Right lobe of liver (tissue), 6 donors: ENCODE results near the gene NEU3. TPM values are rescaled to one million over a fixed set of nuclear protein-coding genes. Genes with fewer than 3 reads are reported as not detected.

Source experiments
- ATAC-seq, 4 donors: fragments of 200-7000 bp; cut with Tn5 transposase; one replicate each; pipeline ENCODE4 v1.9.1; 2020; ENCODE audit warnings: mild to moderate bottlenecking in 4 of 4, moderate library complexity in 4 of 4
- DNase-seq, 3 donors: peaks; one replicate each; pipeline ENCODE4 v3.0.0-alpha.2; 2020
- H3K27ac ChIP-seq, 3 donors: fragments of 200-600 bp; one replicate each; pipeline ENCODE4 v1.8.0; 2022
- H3K27me3 ChIP-seq, 2 donors: fragments of 200-600 bp; one replicate each; pipeline ENCODE4 v1.8.0; 2022
- H3K36me3 ChIP-seq, 4 donors: fragments of 200-600 bp; sonication (generic) in 1 of 4; one replicate each; pipeline versions ENCODE4 v1.5.1 to v1.8.0; 2017 to 2022; ENCODE audit warnings: control low read depth in 1 of 4
- H3K4me1 ChIP-seq, 4 donors: fragments of 200-600 bp; sonication (generic) in 1 of 4; one replicate each; pipeline versions ENCODE4 v1.5.1 to v1.8.0; 2017 to 2022; ENCODE audit warnings: control low read depth in 1 of 4
- H3K4me3 ChIP-seq, 3 donors: fragments of 200-600 bp; one replicate each; pipeline ENCODE4 v1.8.0; 2022
- H3K9me3 ChIP-seq, 4 donors: fragments of 200-600 bp; sonication (generic) in 1 of 4; one replicate each; pipeline versions ENCODE4 v1.5.1 to v1.8.0; 2017 to 2022; ENCODE audit warnings: control low read depth in 1 of 4
- CTCF ChIP-seq, 4 donors: fragments of 200-600 bp in 3 of 4; fragments of 450-650 bp in 1 of 4; IDR thresholded peaks; one replicate each; pipeline versions ENCODE4 v1.5.1 to v1.8.0; 2016 to 2022; ENCODE audit warnings: antibody characterized with exemption in 4 of 4, mild to moderate bottlenecking in 2 of 4
- POLR2A ChIP-seq: fragments of 450-650 bp; IDR thresholded peaks from one replicate; pipeline ENCODE4 v1.6.1; 2017; ENCODE audit warnings: antibody characterized with exemption, mild to moderate bottlenecking
- WGBS: methylation state at CpG from one replicate; pipeline ENCODE4 v1.1.6; 2018; ENCODE audit warnings: low coverage, low lambda C conversion rate; ENCODE audit not compliant: insufficient coverage; ENCODE audit errors: missing lambda C conversion rate; 5-methylcytosine and 5-hydroxymethylcytosine counted together
- intact Hi-C, 2 donors: fragments of 100-400 bp; cut with DNase I; formaldehyde crosslinking; loops; one replicate each; pipeline versions ENCODE4 v1.11.2 to v1.14.1; 2022
- total RNA-seq, 6 experiments: library from RNA; depleted of rRNA in 2 of 6; stranded (reverse); fragments of >200 nt in 2 of 6; fragmentation: NEBNext Ultra II Directional in 3 of 6; extraction: Animal tissue kit (Norgen Biotek cat#: 25700) in 3 of 6; gene quantifications; one replicate each; pipeline versions ENCODE4 v1.1.0 to v1.2.4, GENCODE V29; 2016 to 2023
- donor health status: DM: no; HTN: yes; CAD: no.
- donor health status: DM: no; HTN: no; CAD: no.
- donor health status: DM: no; HTN: no; CAD: no.
- donor health status: DM: no; HTN: yes; CAD: no.
- donor health status: DM: no; HTN: yes; CAD: no.

Gene NEU3
- total RNA-seq, 6 experiments from 2014 or later: 3.7 to 8.2 (median 6.2) TPM

- DNase-seq (no peak), ATAC-seq (no peak)
- Histone ChIP-seq H3K4me1 (no peaks in the 10 kb centered on the region), H3K4me3 (no peak overlapping the region), H3K27ac (no peak overlapping the region), H3K36me3 (no peaks in the 10 kb centered on the region), H3K27me3 (no peaks in the 10 kb centered on the region), H3K9me3 (no peaks in the 10 kb centered on the region)
- no CpG with 5 or more reads among the region's 1 CpG for WGBS
- TF ChIP-seq POLR2A: no peak
- no peak for TF ChIP-seq CTCF (IDR thresholded peaks at IDR 0.05)
- intact Hi-C loops: loop anchor here (10.0 kb wide), 1 partner anchor 219 kb away; the partner anchor contains the start of gene TPBGL (in 2 of the 2)
Observed at GRCh38 chr11:75025561-75025960, 36.8 kb downstream of the NEU3 start.

DNA sequence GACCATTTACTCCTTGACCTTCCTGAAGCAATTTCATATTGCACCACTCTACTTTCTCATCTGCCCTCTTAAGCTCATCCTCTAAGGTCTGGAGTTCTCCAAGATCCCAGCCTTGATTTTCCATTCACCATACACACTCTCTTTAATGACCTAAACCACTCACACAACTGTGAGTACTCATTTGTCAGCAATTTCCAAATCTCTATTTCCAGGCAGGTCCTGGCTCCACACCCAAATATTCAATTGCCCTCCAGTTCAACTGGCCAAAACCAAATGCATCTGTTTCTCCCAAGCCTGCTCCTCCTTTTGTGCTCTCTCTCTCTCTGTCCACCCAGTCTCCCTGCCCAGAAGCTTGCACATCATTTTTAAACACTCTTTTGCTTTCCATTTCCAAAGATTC lies 39.6 kb downstream of the NEU3 start:
- no peaks in the 10 kb centered on the region for H3K36me3 ChIP-seq
- no peak for TF ChIP-seq POLR2A
- TF ChIP-seq CTCF (IDR thresholded peaks at IDR 0.05): no peak
- no peaks in the 10 kb centered on the region for H3K9me3 ChIP-seq
- DNase-seq: no peak
- H3K4me1 ChIP-seq: no peaks in the 10 kb centered on the region
- no peak overlapping the region for H3K27ac ChIP-seq
- no peak for ATAC-seq
- intact Hi-C loops: loop anchor here (10.0 kb wide), 1 partner anchor 216 kb away; the partner anchor contains the start of gene TPBGL (in 2 of the 2)
- H3K27me3 ChIP-seq: no peaks in the 10 kb centered on the region
- H3K4me3 ChIP-seq: no peak overlapping the region

DNA sequence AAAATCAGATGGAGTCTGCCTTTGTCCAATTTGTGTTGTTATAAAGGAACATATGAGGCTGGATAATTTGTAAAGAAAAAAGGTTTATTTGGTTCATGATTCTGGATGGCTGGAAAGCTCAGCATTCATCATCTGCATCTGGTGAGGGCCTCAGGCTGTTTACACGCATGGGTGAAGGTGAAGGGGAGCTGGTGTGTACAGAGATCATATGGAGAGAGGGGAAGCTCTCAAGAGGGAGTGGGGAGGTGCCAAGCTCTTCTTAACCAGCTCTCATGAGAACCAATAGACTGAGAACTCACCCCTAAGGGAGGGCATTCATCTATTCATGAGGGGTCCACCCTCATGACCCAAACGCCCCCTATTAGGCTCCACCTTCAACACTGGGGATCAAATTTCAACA lies 40.0 kb downstream of the NEU3 start:
- 56% methylated on average over 2 of the region's 2 CpGs for WGBS

DNA sequence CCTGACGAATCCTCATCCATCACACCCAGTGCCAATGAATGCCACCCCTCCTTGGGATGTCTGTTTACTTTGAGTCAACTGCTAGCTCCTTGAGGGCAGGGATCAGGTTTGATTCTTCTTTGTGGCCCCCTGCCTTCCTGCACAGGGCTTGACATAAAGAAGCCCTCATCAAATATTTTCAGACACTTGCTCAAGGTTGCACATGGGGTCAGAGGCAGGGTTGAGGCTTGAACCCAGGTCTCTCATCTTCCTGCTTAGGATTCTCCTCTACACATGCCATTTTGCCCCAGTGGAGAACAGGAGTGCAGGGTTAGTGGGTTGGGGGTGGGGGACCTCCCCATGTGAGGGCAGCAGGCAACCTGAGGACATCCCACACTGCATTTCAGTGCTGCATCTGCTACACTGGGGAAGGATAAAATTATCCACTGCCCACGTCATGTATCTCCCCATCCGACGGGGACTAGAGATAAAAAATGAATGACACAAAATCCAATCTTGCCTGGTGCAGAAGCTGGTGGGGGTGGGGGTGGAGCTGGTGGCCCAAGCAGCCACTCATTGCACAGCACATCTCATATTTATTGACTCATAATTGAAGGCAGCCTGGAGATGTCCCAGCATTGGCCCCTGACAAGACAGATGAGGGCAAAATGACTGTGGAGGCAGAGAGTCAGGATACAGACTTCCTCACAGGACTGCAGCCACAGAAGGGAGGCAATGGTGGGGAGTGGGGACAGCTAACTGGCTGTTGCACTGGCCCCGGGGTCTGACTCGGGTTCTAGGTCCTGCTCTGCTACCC lies 41.3 kb downstream of the NEU3 start:
- Histone ChIP-seq H3K9me3 (no peaks in the 10 kb centered on the region), H3K4me1 (no peaks in the 10 kb centered on the region), H3K36me3 (no peaks in the 10 kb centered on the region), H3K27ac (no peak overlapping the region), H3K4me3 (no peak overlapping the region), H3K27me3 (no peaks in the 10 kb centered on the region)
- no peak for DNase-seq
- WGBS: 75% methylated on average over 6 of the region's 6 CpGs
- TF ChIP-seq CTCF (IDR thresholded peaks at IDR 0.05): no peak
- no peak for TF ChIP-seq POLR2A
- intact Hi-C loops: loop anchor here (5.0 to 10.0 kb wide), 2 partner anchors 98 to 215 kb away; partner anchors contain the start of gene TPBGL (in 2 of the 2)
- no peak for ATAC-seq

More for the DNA sequence above, 40.0 kb downstream of the NEU3 start:
- intact Hi-C loops: loop anchor here (10.0 kb wide), 1 partner anchor 216 kb away; the partner anchor contains the start of gene TPBGL (in 2 of the 2)
- Histone ChIP-seq H3K27ac (no peak overlapping the region), H3K9me3 (no peaks in the 10 kb centered on the region), H3K4me1 (no peaks in the 10 kb centered on the region), H3K27me3 (no peaks in the 10 kb centered on the region), H3K36me3 (no peaks in the 10 kb centered on the region), H3K4me3 (no peak overlapping the region)
- ATAC-seq (no peak), DNase-seq (no peak)
- TF ChIP-seq POLR2A (no peak), CTCF (IDR thresholded peaks at IDR 0.05) (no peak)
